ENCODE results near the gene C2CD2.
A peak's percentile ranks its signal among the peaks of the same experiment; 100 is the strongest.
"Not testable (repeated sequence)": the region's sequence is repeated elsewhere in the genome, so short reads cannot be mapped to it uniquely, and the experiment has no call there.

Gene C2CD2

DNA sequence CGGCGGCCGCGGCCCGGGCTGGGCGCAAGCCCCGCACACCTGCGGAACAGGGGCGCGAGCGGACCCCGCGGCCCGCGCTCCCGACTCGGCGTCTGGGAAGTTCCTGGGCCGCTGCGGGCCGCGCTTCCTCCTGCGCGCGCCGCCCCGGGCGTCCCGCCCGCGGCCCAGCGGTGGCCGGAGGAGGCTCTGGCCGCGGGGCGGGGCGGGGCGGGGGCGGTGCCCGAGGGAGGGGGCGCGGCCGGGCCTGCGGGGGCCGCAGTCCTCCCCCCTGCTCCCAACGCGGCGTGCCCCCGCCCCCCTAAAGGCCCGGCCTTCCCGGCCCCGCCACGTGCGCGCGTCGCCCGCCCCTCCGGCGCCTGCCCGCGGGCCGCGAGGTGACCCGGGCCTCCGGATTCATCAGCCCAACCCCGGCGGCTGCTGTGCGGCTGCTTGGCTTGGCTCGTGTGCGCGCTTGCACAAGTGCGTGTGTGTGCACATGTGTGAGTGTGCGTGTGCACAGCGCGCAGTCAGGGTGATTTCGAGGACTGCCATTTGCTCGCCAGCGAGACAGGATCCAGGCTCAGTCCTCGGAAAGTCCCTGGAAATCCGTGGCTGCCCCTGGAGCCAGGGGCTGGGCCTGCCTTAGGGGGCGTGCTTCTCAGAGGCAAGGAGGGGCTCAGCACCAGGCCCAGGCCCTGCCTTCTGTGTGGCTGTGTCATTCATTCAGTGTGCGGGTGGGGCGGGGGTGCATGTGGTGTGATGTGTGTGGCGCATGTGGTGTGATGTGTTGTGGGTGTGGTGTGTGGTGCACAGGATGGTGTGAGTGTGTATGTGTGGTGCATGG is at the start of gene C2CD2:
TSS of gene C2CD2 (minus strand) at position 188 of the 823 bp plus-strand sequence. CDS start 370 bp downstream, outside the sequence.
- H3K4me1 ChIP-seq (ENCODE audit: control insufficient read depth, insufficient read depth, low read length): peaks cover 15% of the 10 kb centered on the region
- no peaks in the 10 kb centered on the region for H3K9me3 ChIP-seq (ENCODE audit: control insufficient read depth, insufficient read depth, low read length)
- H3K4me3 ChIP-seq (ENCODE audit: low read depth, low read length): peak within 1 kb of the TSS; percentile 47
- peaks cover 12% of the 10 kb centered on the region for H3K27me3 ChIP-seq (ENCODE audit: control insufficient read depth, insufficient read depth, low read length)
- H3K9ac ChIP-seq (ENCODE audit: low read depth, low read length): no peak within 1 kb of the TSS
- H3K36me3 ChIP-seq (ENCODE audit: control insufficient read depth, insufficient read depth, low read length): no peaks in the 10 kb centered on the region

DNA sequence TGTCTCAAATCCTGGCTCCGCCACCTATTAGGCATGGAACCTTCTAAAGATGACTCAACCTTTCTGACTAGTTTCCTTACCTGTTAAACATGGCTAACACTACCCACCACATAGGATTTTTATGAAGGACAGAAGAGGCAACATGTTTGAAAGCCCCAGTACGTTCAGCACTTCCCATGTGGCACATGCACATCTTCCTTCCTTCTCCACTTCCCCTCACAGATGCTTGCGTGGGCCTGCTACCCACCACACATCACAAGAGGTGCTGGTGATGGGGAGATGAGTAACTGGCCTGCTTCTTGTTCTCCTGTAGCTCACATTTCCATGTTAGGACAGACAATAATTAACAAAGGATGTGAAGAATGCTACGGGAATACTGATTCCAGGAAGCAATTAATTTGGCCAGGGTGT is 49.2 kb upstream of the C2CD2 start:
- Histone ChIP-seq H3K36me3 (ENCODE audit: control insufficient read depth, insufficient read depth, low read length) (no peaks in the 10 kb centered on the region), H3K27me3 (ENCODE audit: control insufficient read depth, insufficient read depth, low read length) (no peaks in the 10 kb centered on the region), H3K9me3 (ENCODE audit: control insufficient read depth, insufficient read depth, low read length) (no peaks in the 10 kb centered on the region), H3K4me3 (ENCODE audit: low read depth, low read length) (no peak overlapping the region), H3K9ac (ENCODE audit: low read depth, low read length) (no peak overlapping the region), H3K4me1 (ENCODE audit: control insufficient read depth, insufficient read depth, low read length) (no peaks in the 10 kb centered on the region)

DNA sequence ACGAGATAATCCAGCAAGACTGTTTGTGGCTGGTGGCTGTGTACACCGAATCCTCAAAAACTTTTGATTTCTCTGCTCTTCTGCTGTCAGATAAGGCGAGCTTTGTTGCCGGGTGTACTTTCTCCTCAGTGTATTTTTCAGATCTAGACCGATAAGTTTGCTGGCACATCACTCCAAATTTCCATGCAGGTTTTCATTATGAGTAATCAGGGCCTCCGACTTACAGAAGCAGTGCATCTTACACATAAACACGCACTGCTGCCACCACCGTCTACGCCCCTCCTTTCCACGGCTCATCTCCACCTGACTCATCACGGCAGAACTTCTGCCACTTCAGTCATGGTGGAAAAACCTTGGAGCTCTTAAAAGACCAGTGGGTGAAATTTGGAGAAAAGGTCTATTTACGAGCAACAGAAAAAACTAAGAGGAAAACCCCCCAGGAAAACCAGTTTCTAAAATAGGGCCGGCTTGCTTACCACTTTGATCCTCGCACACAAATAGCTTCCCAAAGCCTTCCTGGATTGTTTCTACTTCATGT is 48.7 kb upstream of the C2CD2 start:
- Histone ChIP-seq H3K9ac (ENCODE audit: low read depth, low read length) (no peak overlapping the region), H3K27me3 (ENCODE audit: control insufficient read depth, insufficient read depth, low read length) (no peaks in the 10 kb centered on the region), H3K36me3 (ENCODE audit: control insufficient read depth, insufficient read depth, low read length) (no peaks in the 10 kb centered on the region), H3K4me3 (ENCODE audit: low read depth, low read length) (no peak overlapping the region), H3K4me1 (ENCODE audit: control insufficient read depth, insufficient read depth, low read length) (no peaks in the 10 kb centered on the region), H3K9me3 (ENCODE audit: control insufficient read depth, insufficient read depth, low read length) (peaks cover 3% of the 10 kb centered on the region)

DNA sequence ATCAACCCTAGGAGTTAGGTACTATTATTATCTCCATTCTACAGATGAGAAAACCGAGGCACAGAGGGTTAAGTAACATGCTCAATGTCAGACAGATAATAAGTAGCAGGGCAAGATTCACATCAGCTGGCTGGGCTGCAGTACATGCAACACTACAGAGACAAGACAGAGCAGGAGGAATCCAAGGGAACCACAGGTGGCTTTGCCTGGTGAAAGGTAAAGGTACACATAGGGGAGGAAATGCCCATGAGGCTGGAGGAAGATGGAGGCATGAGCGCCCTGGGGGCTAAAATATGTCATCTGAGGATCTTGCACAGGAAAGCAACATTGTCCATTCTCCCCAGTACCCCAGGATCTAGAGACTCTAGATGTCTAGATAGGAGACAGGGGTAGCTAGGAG is 48.0 kb upstream of the C2CD2 start:
- Histone ChIP-seq H3K27me3 (ENCODE audit: control insufficient read depth, insufficient read depth, low read length) (no peaks in the 10 kb centered on the region), H3K9ac (ENCODE audit: low read depth, low read length) (no peak overlapping the region), H3K9me3 (ENCODE audit: control insufficient read depth, insufficient read depth, low read length) (peaks cover 3% of the 10 kb centered on the region), H3K4me1 (ENCODE audit: control insufficient read depth, insufficient read depth, low read length) (no peaks in the 10 kb centered on the region), H3K36me3 (ENCODE audit: control insufficient read depth, insufficient read depth, low read length) (no peaks in the 10 kb centered on the region), H3K4me3 (ENCODE audit: low read depth, low read length) (no peak overlapping the region)

DNA sequence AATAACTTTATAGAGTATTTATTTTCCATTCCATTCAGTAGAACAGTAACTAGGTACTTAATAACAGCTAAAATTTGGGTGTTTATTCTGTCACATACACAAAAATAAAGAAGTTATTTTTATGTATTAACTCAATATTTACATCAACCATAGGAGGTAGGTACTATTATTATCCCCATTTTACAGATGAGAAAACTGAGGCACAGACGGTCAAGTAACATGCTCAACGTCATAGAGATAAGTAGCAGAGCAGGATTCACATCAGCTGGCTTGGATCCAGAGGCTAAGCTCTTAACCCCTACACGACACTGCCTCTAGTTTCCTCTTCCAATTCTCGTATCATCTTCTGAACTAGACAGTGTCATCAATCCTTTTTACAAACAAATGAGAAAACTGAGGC is 47.1 kb upstream of the C2CD2 start:
- Histone ChIP-seq H3K36me3 (ENCODE audit: control insufficient read depth, insufficient read depth, low read length) (peaks cover under 1% of the 10 kb centered on the region), H3K9ac (ENCODE audit: low read depth, low read length) (no peak overlapping the region), H3K4me3 (ENCODE audit: low read depth, low read length) (no peak overlapping the region), H3K27me3 (ENCODE audit: control insufficient read depth, insufficient read depth, low read length) (no peaks in the 10 kb centered on the region), H3K9me3 (ENCODE audit: control insufficient read depth, insufficient read depth, low read length) (peaks cover 3% of the 10 kb centered on the region), H3K4me1 (ENCODE audit: control insufficient read depth, insufficient read depth, low read length) (no peaks in the 10 kb centered on the region)

DNA sequence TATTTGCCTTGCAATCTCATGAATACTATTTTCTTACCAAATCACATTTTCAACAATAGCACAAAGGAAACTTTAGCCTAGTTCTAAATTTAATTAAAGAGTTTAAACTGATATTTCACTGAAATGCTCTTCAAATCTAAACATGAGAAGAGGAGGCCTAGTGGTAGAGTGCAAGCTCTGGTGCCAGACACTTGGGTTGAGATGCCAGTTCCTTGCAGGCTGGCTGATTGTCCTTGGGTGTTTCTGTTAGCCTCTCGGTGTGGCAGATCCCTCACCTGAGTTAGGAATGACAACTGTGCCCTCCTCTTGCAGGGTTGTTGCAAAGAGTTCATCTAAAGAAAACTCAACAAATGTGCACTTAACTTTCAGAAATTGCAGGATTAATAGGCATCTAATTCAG is 43.8 kb upstream of the C2CD2 start:
- Histone ChIP-seq H3K36me3 (ENCODE audit: control insufficient read depth, insufficient read depth, low read length) (peaks cover 8% of the 10 kb centered on the region), H3K9ac (ENCODE audit: low read depth, low read length) (no peak overlapping the region), H3K27me3 (ENCODE audit: control insufficient read depth, insufficient read depth, low read length) (no peaks in the 10 kb centered on the region), H3K9me3 (ENCODE audit: control insufficient read depth, insufficient read depth, low read length) (peaks cover 3% of the 10 kb centered on the region), H3K4me1 (ENCODE audit: control insufficient read depth, insufficient read depth, low read length) (no peaks in the 10 kb centered on the region), H3K4me3 (ENCODE audit: low read depth, low read length) (no peak overlapping the region)

DNA sequence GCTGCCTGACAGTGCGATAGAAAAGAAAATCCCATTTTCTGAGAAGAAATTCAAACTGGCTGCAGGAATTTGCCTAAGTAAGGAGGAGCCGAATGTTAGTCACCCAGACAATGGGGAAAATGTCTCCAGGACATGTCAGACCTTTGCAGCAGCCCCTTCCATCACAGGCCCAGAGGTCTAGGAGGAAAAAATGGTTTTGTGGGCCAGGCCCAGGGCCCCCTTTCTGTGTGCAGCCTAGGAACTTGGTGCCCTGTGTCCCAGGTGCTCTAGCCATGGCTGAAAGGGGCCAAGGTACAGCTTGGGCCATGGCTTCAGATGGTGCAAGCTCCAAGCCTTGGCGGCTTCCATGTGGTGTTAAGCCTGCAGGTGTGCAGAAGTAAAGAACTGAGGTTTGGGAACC is 41.8 kb upstream of the C2CD2 start:
- H3K4me1 ChIP-seq (ENCODE audit: control insufficient read depth, insufficient read depth, low read length): no peaks in the 10 kb centered on the region
- H3K27me3 ChIP-seq (ENCODE audit: control insufficient read depth, insufficient read depth, low read length): no peaks in the 10 kb centered on the region
- H3K9ac ChIP-seq (ENCODE audit: low read depth, low read length): no peak overlapping the region
- H3K36me3 ChIP-seq (ENCODE audit: control insufficient read depth, insufficient read depth, low read length): peaks cover 16% of the 10 kb centered on the region
- H3K9me3 ChIP-seq (ENCODE audit: control insufficient read depth, insufficient read depth, low read length): peaks cover 3% of the 10 kb centered on the region
- no peak overlapping the region for H3K4me3 ChIP-seq (ENCODE audit: low read depth, low read length)

DNA sequence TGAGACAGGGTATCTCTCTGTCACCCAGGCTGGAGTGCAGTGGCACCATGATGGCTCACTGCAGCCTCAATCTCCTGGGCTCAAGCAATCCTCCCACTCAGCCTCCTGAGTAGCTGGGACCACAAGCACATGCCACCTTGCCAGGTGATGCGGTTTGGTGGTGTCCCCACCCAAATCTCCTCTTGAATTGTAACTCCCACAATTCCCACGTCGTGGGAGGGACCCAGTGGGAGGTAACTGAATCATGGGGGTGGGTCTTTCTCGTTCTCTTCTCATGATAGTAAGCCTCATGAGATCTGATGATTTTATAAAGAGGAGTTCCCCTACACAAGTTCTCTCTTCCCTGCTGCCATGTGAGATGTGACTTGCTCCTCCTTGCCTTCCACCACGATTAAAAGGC is 40.8 kb upstream of the C2CD2 start:
- not testable (repeated sequence) for H3K4me1 ChIP-seq (ENCODE audit: control insufficient read depth, insufficient read depth, low read length); H3K9me3 ChIP-seq (ENCODE audit: control insufficient read depth, insufficient read depth, low read length); H3K4me3 ChIP-seq (ENCODE audit: low read depth, low read length); H3K9ac ChIP-seq (ENCODE audit: low read depth, low read length); H3K27me3 ChIP-seq (ENCODE audit: control insufficient read depth, insufficient read depth, low read length)
- H3K36me3 ChIP-seq (ENCODE audit: control insufficient read depth, insufficient read depth, low read length): peaks cover 16% of the 10 kb centered on the region

DNA sequence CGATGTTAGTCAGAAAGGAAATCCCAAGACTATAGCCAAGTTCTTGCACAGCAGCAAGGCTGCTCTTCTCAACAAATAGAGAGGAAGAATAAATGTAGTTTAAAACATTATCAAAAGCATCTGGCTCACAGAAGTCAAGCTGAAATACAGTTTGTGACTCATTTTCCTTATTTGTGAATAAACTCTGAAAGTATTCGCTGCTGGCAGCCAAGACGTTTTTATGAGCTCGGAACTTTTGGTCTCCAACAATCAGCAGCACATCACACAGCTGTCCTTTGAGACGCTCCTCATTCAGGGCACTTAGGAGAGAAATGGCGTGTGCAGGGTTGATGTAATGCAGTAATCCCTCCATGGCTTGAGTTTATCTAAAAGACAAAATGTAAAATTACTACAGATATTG is 39.9 kb upstream of the C2CD2 start:
- peaks cover 3% of the 10 kb centered on the region for H3K9me3 ChIP-seq (ENCODE audit: control insufficient read depth, insufficient read depth, low read length)
- H3K9ac ChIP-seq (ENCODE audit: low read depth, low read length): no peak overlapping the region
- no peaks in the 10 kb centered on the region for H3K4me1 ChIP-seq (ENCODE audit: control insufficient read depth, insufficient read depth, low read length)
- H3K4me3 ChIP-seq (ENCODE audit: low read depth, low read length): no peak overlapping the region
- H3K27me3 ChIP-seq (ENCODE audit: control insufficient read depth, insufficient read depth, low read length): no peaks in the 10 kb centered on the region
- H3K36me3 ChIP-seq (ENCODE audit: control insufficient read depth, insufficient read depth, low read length): peaks cover 16% of the 10 kb centered on the region

DNA sequence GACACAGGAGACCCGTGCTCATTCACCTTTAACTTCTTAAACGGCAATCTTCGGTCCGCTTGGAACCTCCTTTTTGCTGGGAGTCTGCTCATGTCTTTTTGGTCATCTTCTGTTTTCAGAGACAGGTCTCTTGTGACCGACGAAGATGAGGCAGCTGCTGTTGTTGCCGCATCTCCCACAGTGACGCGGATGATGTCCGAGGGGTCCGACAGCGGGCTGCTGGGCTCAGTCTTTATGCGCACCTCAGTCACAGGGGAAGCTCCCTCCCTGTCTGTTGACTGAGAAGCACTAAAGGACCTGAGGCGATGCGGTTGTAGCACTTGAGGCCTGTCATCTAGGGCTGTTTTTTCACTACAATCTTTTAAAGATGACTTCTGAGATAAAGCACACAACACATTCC is 38.8 kb upstream of the C2CD2 start:
- no peaks in the 10 kb centered on the region for H3K4me1 ChIP-seq (ENCODE audit: control insufficient read depth, insufficient read depth, low read length)
- no peaks in the 10 kb centered on the region for H3K9me3 ChIP-seq (ENCODE audit: control insufficient read depth, insufficient read depth, low read length)
- no peak overlapping the region for H3K9ac ChIP-seq (ENCODE audit: low read depth, low read length)
- H3K4me3 ChIP-seq (ENCODE audit: low read depth, low read length): no peak overlapping the region
- no peaks in the 10 kb centered on the region for H3K27me3 ChIP-seq (ENCODE audit: control insufficient read depth, insufficient read depth, low read length)
- peaks cover 16% of the 10 kb centered on the region for H3K36me3 ChIP-seq (ENCODE audit: control insufficient read depth, insufficient read depth, low read length)

DNA sequence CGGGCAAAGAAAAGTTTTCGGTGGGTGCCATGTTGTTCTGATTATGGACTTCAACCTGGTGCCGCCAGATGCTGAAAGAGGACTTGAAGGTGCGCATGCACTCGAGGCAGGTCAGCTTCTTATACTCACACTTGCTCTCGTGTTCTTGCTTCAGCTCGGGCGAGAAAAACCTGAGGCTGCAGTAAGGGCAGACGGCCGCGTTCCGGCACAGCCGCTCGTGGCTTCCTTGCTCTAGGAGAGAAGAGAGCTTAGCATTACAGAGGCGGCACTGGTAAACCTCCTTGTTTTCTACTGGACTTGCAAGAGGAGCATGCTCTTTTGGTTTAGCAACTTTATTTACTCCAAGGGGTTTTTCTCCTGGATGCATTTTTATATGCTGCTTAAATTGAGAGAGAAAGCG is 37.8 kb upstream of the C2CD2 start:
- no peaks in the 10 kb centered on the region for H3K4me1 ChIP-seq (ENCODE audit: control insufficient read depth, insufficient read depth, low read length)
- no peak overlapping the region for H3K9ac ChIP-seq (ENCODE audit: low read depth, low read length)
- H3K27me3 ChIP-seq (ENCODE audit: control insufficient read depth, insufficient read depth, low read length): no peaks in the 10 kb centered on the region
- H3K36me3 ChIP-seq (ENCODE audit: control insufficient read depth, insufficient read depth, low read length): peaks cover 16% of the 10 kb centered on the region
- H3K4me3 ChIP-seq (ENCODE audit: low read depth, low read length): no peak overlapping the region
- no peaks in the 10 kb centered on the region for H3K9me3 ChIP-seq (ENCODE audit: control insufficient read depth, insufficient read depth, low read length)

DNA sequence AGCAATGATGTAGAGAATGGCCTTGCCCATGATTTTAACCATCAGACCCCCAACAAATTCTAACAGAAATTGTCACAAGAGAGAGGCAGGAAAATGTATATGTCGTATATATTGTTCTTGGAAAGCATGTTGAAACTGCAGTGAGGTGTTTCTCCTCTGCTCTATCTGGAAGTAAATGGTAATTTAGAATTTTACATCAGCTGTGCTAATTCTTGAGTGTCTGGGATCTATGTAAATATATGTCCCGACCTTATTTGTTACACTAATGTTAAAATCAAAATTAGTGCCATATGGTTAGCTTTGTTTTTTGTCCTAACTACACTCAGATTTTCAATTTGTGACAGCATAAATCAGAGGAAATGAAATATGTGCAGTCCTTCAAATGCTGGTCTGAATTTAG is 35.9 kb upstream of the C2CD2 start:
- Histone ChIP-seq H3K4me1 (ENCODE audit: control insufficient read depth, insufficient read depth, low read length) (no peaks in the 10 kb centered on the region), H3K36me3 (ENCODE audit: control insufficient read depth, insufficient read depth, low read length) (peaks cover 12% of the 10 kb centered on the region), H3K4me3 (ENCODE audit: low read depth, low read length) (no peak overlapping the region), H3K9me3 (ENCODE audit: control insufficient read depth, insufficient read depth, low read length) (no peaks in the 10 kb centered on the region), H3K27me3 (ENCODE audit: control insufficient read depth, insufficient read depth, low read length) (no peaks in the 10 kb centered on the region), H3K9ac (ENCODE audit: low read depth, low read length) (no peak overlapping the region)
